ENCODE measurements around the gene INO80.

The INO80 gene

GRCh38 chr15:40943764-40944365, 172.2 kb downstream of the INO80 start:
- H3K4me1 ChIP-seq (ENCODE audit: insufficient read depth, low read length, severe bottlenecking), result peaks cover 12% of the 10 kb centered on the region
- H3K9me3 ChIP-seq (ENCODE audit: low read length), result no peaks in the 10 kb centered on the region
- no peaks in the 10 kb centered on the region for H3K36me3 ChIP-seq (ENCODE audit: insufficient read depth, low read length)
- no peaks in the 10 kb centered on the region for H3K79me2 ChIP-seq (ENCODE audit: insufficient read depth, low read length)
- H3K4me2 ChIP-seq (ENCODE audit: low read length), result no peak overlapping the region
- H4K20me1 ChIP-seq (ENCODE audit: insufficient read depth, low read length), result no peaks in the 10 kb centered on the region
- H3K9me2 ChIP-seq (ENCODE audit: low read depth, low read length), result no peaks in the 10 kb centered on the region
- H3K9ac ChIP-seq (ENCODE audit: low read length), result no peak overlapping the region
- TF ChIP-seq EZH2 (IDR thresholded peaks at IDR 0.05; ENCODE audit: borderline replicate concordance, low read length), result no peak
- TF ChIP-seq CTCF (IDR thresholded peaks at IDR 0.05; ENCODE audit: low read length), result no peak
- H3F3A ChIP-seq (ENCODE audit: insufficient read depth, low read length), result no peaks in the 10 kb centered on the region
- no peak overlapping the region for H3K27ac ChIP-seq (ENCODE audit: low read depth, low read length, poor library complexity, severe bottlenecking)
- H3K27me3 ChIP-seq (ENCODE audit: insufficient read depth, low read length), result 0 out of 2 replicates have a peak, but pooled peaks cover 11% of the 10 kb centered on the region
- H3K4me3 ChIP-seq (ENCODE audit: low read depth, low read length, poor library complexity, severe bottlenecking), result no peak overlapping the region
- H2AFZ ChIP-seq (ENCODE audit: low read length), result no peak overlapping the region

GRCh38 chr15:40942878-40943277, 173.2 kb downstream of the INO80 start:
- Histone ChIP-seq H4K20me1 (ENCODE audit: insufficient read depth, low read length) (no peaks in the 10 kb centered on the region), H2AFZ (ENCODE audit: low read length) (no peak overlapping the region), H3K4me3 (ENCODE audit: low read depth, low read length, poor library complexity, severe bottlenecking) (peak overlapping the region; percentile 65)

GRCh38 chr15:40942337-40942854, 173.7 kb downstream of the INO80 start:
- 0 out of 2 replicates have a peak, but pooled peaks cover 12% of the 10 kb centered on the region for H3K27me3 ChIP-seq (ENCODE audit: insufficient read depth, low read length)
- peaks cover 12% of the 10 kb centered on the region for H3K4me1 ChIP-seq (ENCODE audit: insufficient read depth, low read length, severe bottlenecking)
- no peaks in the 10 kb centered on the region for H3K36me3 ChIP-seq (ENCODE audit: insufficient read depth, low read length)
- peak overlapping the region; percentile 85 for H3K4me2 ChIP-seq (ENCODE audit: low read length)
- TF ChIP-seq EZH2 (IDR thresholded peaks at IDR 0.05; ENCODE audit: borderline replicate concordance, low read length) (no peak), CTCF (IDR thresholded peaks at IDR 0.05; ENCODE audit: low read length) (no peak)
- H3K9me3 ChIP-seq (ENCODE audit: low read length), result no peaks in the 10 kb centered on the region
- H4K20me1 ChIP-seq (ENCODE audit: insufficient read depth, low read length), result no peaks in the 10 kb centered on the region
- no peak overlapping the region for H3K27ac ChIP-seq (ENCODE audit: low read depth, low read length, poor library complexity, severe bottlenecking)
- peak overlapping the region; percentile 65 for H3K4me3 ChIP-seq (ENCODE audit: low read depth, low read length, poor library complexity, severe bottlenecking)
- H3K9ac ChIP-seq (ENCODE audit: low read length), result peak overlapping the region; percentile 70
- H3K9me2 ChIP-seq (ENCODE audit: low read depth, low read length), result no peaks in the 10 kb centered on the region
- H2AFZ ChIP-seq (ENCODE audit: low read length), result 0 out of 2 replicates have a peak overlapping the region, but pooled peaks have one; percentile 24
- no peaks in the 10 kb centered on the region for H3K79me2 ChIP-seq (ENCODE audit: insufficient read depth, low read length)
- no peaks in the 10 kb centered on the region for H3F3A ChIP-seq (ENCODE audit: insufficient read depth, low read length)

More at GRCh38 chr15:40942878-40943277, 173.2 kb downstream of the INO80 start:
- Histone ChIP-seq H3K27me3 (ENCODE audit: insufficient read depth, low read length) (0 out of 2 replicates have a peak, but pooled peaks cover 11% of the 10 kb centered on the region), H3K4me1 (ENCODE audit: insufficient read depth, low read length, severe bottlenecking) (peaks cover 12% of the 10 kb centered on the region), H3K9me2 (ENCODE audit: low read depth, low read length) (no peaks in the 10 kb centered on the region), H3K36me3 (ENCODE audit: insufficient read depth, low read length) (no peaks in the 10 kb centered on the region), H3K79me2 (ENCODE audit: insufficient read depth, low read length) (no peaks in the 10 kb centered on the region), H3K9ac (ENCODE audit: low read length) (peak overlapping the region; percentile 70; the same call in 1 of the 2 replicates), H3F3A (ENCODE audit: insufficient read depth, low read length) (no peaks in the 10 kb centered on the region), H3K27ac (ENCODE audit: low read depth, low read length, poor library complexity, severe bottlenecking) (no peak overlapping the region), H3K4me2 (ENCODE audit: low read length) (peak overlapping the region; percentile 85), H3K9me3 (ENCODE audit: low read length) (no peaks in the 10 kb centered on the region)
- no peak for TF ChIP-seq CTCF (IDR thresholded peaks at IDR 0.05; ENCODE audit: low read length)
- TF ChIP-seq EZH2 (IDR thresholded peaks at IDR 0.05; ENCODE audit: borderline replicate concordance, low read length), result no peak

All from OCI-LY1 (cell line).